Measurements from ENCODE around the gene NCOR1.

The NCOR1 gene

DNA sequence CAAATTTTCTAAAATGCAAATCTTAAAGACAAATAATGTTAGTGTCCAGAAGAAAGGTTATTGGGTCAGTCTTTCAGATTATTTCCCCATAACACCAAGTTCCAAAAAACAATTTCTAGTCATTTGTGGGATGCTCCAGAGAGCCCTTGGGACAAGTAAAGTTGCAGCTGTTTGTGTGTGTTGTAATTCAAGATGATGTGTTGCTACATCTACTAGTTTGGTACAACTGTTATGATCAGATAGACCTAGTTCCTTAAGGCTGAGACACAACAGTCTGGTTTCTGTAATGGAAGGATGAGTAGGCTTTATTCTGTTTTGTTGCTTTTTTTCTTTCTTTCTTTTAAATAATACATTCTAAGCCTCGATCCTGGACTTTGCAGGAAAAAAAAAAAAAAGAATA is 43.6 kb upstream of the NCOR1 start:
- H2AK5ac ChIP-seq (ENCODE audit: low read depth, low read length): no peak overlapping the region
- no CpG with 5 or more reads among the region's 1 CpG for WGBS, 2 donors (ENCODE audit: extremely low coverage in 2 of 2, insufficient read length in 2 of 2, insufficient replicate concordance in 1 of 2)
- H3K4ac ChIP-seq (ENCODE audit: low read length): no peak overlapping the region
- H3K18ac ChIP-seq (ENCODE audit: low read length): no peak overlapping the region
- no peak overlapping the region for H3K23ac ChIP-seq (ENCODE audit: low read depth, low read length, poor library complexity)
- no peak overlapping the region for H3K4me2 ChIP-seq (ENCODE audit: insufficient read depth, low read length, poor library complexity, severe bottlenecking)
- H2BK15ac ChIP-seq (ENCODE audit: low read length): no peak overlapping the region
- H3K9me3 ChIP-seq (replicated peaks in 1 of 2; ENCODE audit: control insufficient read depth in 2 of 2, insufficient read depth in 1 of 2, low read depth in 1 of 2, low read length in 2 of 2): peaks cover 0 to 6% of the 10 kb centered on the region in 2 donors
- H3K9ac ChIP-seq (ENCODE audit: low read depth, low read length, poor library complexity): no peak overlapping the region
- H2BK5ac ChIP-seq (ENCODE audit: low read length): no peak overlapping the region
- peaks cover 0 to 15% of the 10 kb centered on the region in 2 donors for H3K4me1 ChIP-seq (ENCODE audit: control insufficient read depth in 2 of 2, insufficient read depth in 1 of 2, low read depth in 1 of 2, low read length in 2 of 2)
- no peak overlapping the region for H3K14ac ChIP-seq (ENCODE audit: low read length)
- no peak for DNase-seq (ENCODE audit: low spot score)
- H2BK12ac ChIP-seq (ENCODE audit: low read length): no peak overlapping the region
- no peak overlapping the region for H2BK120ac ChIP-seq (ENCODE audit: low read depth, low read length)
- no peak overlapping the region for H4K91ac ChIP-seq (ENCODE audit: low read depth, low read length, poor library complexity)
- peaks cover 1% of the 10 kb centered on the region for H3K79me1 ChIP-seq (ENCODE audit: low read depth, low read length)
- no peaks in the 10 kb centered on the region for H3K27me3 ChIP-seq (ENCODE audit: control insufficient read depth in 3 of 3, insufficient read depth in 3 of 3, low read depth in 1 of 3, low read length in 3 of 3)
- no peak overlapping the region for H3K4me3 ChIP-seq (ENCODE audit: low read length in 2 of 2)
- no peak overlapping the region for H2AFZ ChIP-seq (ENCODE audit: low read length)
- peaks cover 2 to 4% of the 10 kb centered on the region in 2 donors for H3K36me3 ChIP-seq (replicated peaks in 1 of 2; ENCODE audit: control insufficient read depth in 2 of 2, insufficient read depth in 2 of 2, low read length in 2 of 2)
- no peak overlapping the region for H3K27ac ChIP-seq (replicated peaks; ENCODE audit: low read length)
- no peak overlapping the region for H4K8ac ChIP-seq (ENCODE audit: low read depth, low read length)

DNA sequence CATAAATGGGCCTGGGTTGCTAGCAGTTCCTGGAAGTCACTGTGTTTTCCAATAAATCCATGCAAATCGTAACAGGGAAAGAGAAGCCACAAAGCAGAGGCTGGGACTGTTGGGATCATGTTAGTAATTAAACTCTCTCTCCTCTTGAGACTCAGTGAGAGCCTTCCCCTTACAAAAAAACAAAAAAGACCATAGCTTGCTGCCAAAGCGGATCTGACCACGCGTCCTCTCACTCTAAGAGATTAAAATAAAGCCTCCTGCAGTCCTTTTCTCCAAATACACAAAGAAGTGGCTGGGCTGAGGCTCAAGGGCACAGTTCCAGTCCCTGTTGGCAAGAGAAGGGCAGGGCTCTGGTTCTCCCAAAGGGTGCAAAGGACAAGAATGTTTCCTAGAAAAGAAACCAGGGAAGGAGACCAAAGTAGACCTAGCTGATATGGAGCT is 40.2 kb upstream of the NCOR1 start:
- H3K9ac ChIP-seq (ENCODE audit: low read depth, low read length, poor library complexity): no peak overlapping the region
- H3K79me1 ChIP-seq (ENCODE audit: low read depth, low read length): peaks cover 1% of the 10 kb centered on the region
- peaks cover 0 to 5% of the 10 kb centered on the region in 2 donors for H3K9me3 ChIP-seq (replicated peaks in 1 of 2; ENCODE audit: control insufficient read depth in 2 of 2, insufficient read depth in 1 of 2, low read depth in 1 of 2, low read length in 2 of 2)
- no peaks in the 10 kb centered on the region for H3K27me3 ChIP-seq (ENCODE audit: control insufficient read depth in 3 of 3, insufficient read depth in 3 of 3, low read depth in 1 of 3, low read length in 3 of 3)
- H3K18ac ChIP-seq (ENCODE audit: low read length): no peak overlapping the region
- no peak overlapping the region for H3K4ac ChIP-seq (ENCODE audit: low read length)
- no peak overlapping the region for H3K23ac ChIP-seq (ENCODE audit: low read depth, low read length, poor library complexity)
- peaks cover under 1 to 3% of the 10 kb centered on the region in 2 donors for H3K36me3 ChIP-seq (replicated peaks in 1 of 2; ENCODE audit: control insufficient read depth in 2 of 2, insufficient read depth in 2 of 2, low read length in 2 of 2)
- WGBS, 2 donors (ENCODE audit: extremely low coverage in 2 of 2, insufficient read length in 2 of 2, insufficient replicate concordance in 1 of 2): no CpG with 5 or more reads among the region's 4 CpGs
- peaks cover 0 to 15% of the 10 kb centered on the region in 2 donors for H3K4me1 ChIP-seq (ENCODE audit: control insufficient read depth in 2 of 2, insufficient read depth in 1 of 2, low read depth in 1 of 2, low read length in 2 of 2)
- no peak overlapping the region for H2BK12ac ChIP-seq (ENCODE audit: low read length)
- peak; percentile 15 for DNase-seq (ENCODE audit: low spot score)
- H2BK5ac ChIP-seq (ENCODE audit: low read length): no peak overlapping the region
- H3K4me2 ChIP-seq (ENCODE audit: insufficient read depth, low read length, poor library complexity, severe bottlenecking): no peak overlapping the region
- H4K8ac ChIP-seq (ENCODE audit: low read depth, low read length): no peak overlapping the region
- H3K27ac ChIP-seq (replicated peaks; ENCODE audit: low read length): no peak overlapping the region
- peak overlapping the region; percentile 74 for H2AFZ ChIP-seq (ENCODE audit: low read length)
- H2BK120ac ChIP-seq (ENCODE audit: low read depth, low read length): no peak overlapping the region
- no peak overlapping the region for H2BK15ac ChIP-seq (ENCODE audit: low read length)
- no peak overlapping the region for H3K4me3 ChIP-seq (ENCODE audit: low read length in 2 of 2)
- H3K14ac ChIP-seq (ENCODE audit: low read length): no peak overlapping the region
- H2AK5ac ChIP-seq (ENCODE audit: low read depth, low read length): no peak overlapping the region
- H4K91ac ChIP-seq (ENCODE audit: low read depth, low read length, poor library complexity): no peak overlapping the region

DNA sequence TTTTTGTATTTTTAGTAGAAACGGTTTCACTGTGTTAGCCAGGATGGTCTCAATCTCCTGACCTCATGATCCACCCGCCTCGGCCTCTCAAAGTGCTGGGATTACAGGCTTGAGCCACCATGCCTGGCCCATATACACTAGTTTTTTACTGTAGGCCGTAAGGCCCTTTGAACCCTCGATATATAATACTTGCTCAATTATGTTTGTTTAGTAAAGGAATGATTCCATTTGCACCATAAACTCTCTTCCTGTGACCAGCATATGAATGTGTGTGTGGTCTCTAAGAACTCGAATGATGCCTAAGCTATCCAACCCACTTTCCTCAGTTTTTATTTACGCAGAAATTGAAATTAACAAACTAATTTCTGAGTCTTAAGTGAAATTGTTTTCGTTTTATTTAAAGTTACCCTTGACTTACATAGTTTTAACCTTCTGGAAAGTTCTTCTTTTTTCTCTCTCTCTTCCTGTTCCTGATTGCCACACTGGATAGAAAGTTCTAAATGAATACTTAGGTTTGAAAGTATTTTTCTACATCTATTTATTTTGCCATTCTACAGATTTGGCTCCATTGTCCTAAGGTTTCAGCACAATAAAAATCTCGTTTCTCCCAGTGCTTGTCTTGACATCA is 39.6 kb upstream of the NCOR1 start:
- H3K23ac ChIP-seq (ENCODE audit: low read depth, low read length, poor library complexity): no peak overlapping the region

DNA sequence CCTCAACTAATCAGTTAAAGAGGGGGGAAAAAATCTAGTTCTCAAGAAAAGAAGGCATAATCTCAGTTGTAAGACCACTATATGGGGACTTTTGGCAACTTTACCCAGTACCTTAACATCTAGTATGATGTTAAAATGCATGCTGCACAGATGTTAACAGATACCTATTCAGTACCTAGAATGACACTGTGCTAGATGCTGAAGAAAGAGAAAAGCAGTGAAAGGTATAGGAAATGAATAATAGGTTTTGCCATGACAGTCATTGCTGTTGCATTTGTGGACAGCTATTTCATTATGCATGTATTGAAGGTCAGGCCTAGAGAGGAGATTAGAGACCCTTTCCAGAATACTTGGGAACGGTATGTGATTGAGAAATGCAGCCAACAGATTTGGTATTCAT is 36.2 kb upstream of the NCOR1 start:
- no CpG with 5 or more reads among the region's 1 CpG for WGBS, 2 donors (ENCODE audit: extremely low coverage in 2 of 2, insufficient read length in 2 of 2, insufficient replicate concordance in 1 of 2)
- H2BK5ac ChIP-seq (ENCODE audit: low read length): no peak overlapping the region
- no peak overlapping the region for H3K23ac ChIP-seq (ENCODE audit: low read depth, low read length, poor library complexity)
- H2AK5ac ChIP-seq (ENCODE audit: low read depth, low read length): no peak overlapping the region
- H3K9ac ChIP-seq (ENCODE audit: low read depth, low read length, poor library complexity): no peak overlapping the region
- no peaks in the 10 kb centered on the region for H3K27me3 ChIP-seq (ENCODE audit: control insufficient read depth in 3 of 3, insufficient read depth in 3 of 3, low read depth in 1 of 3, low read length in 3 of 3)
- H3K4me2 ChIP-seq (ENCODE audit: insufficient read depth, low read length, poor library complexity, severe bottlenecking): no peak overlapping the region
- peaks cover 0 to 4% of the 10 kb centered on the region in 2 donors for H3K36me3 ChIP-seq (replicated peaks in 1 of 2; ENCODE audit: control insufficient read depth in 2 of 2, insufficient read depth in 2 of 2, low read length in 2 of 2)
- no peak overlapping the region for H3K4ac ChIP-seq (ENCODE audit: low read length)
- no peak for DNase-seq (ENCODE audit: low spot score)
- H2AFZ ChIP-seq (ENCODE audit: low read length): no peak overlapping the region
- H3K4me3 ChIP-seq (ENCODE audit: low read length in 2 of 2): no peak overlapping the region
- no peak overlapping the region for H3K27ac ChIP-seq (replicated peaks; ENCODE audit: low read length)
- no peak overlapping the region for H4K8ac ChIP-seq (ENCODE audit: low read depth, low read length)
- no peaks in the 10 kb centered on the region for H3K9me3 ChIP-seq (replicated peaks in 1 of 2; ENCODE audit: control insufficient read depth in 2 of 2, insufficient read depth in 1 of 2, low read depth in 1 of 2, low read length in 2 of 2)
- no peak overlapping the region for H2BK15ac ChIP-seq (ENCODE audit: low read length)
- no peak overlapping the region for H2BK120ac ChIP-seq (ENCODE audit: low read depth, low read length)
- no peak overlapping the region for H3K14ac ChIP-seq (ENCODE audit: low read length)
- no peak overlapping the region for H3K18ac ChIP-seq (ENCODE audit: low read length)
- H3K79me1 ChIP-seq (ENCODE audit: low read depth, low read length): no peaks in the 10 kb centered on the region
- H2BK12ac ChIP-seq (ENCODE audit: low read length): no peak overlapping the region
- peaks cover 0 to 15% of the 10 kb centered on the region in 2 donors for H3K4me1 ChIP-seq (ENCODE audit: control insufficient read depth in 2 of 2, insufficient read depth in 1 of 2, low read depth in 1 of 2, low read length in 2 of 2)
- no peak overlapping the region for H4K91ac ChIP-seq (ENCODE audit: low read depth, low read length, poor library complexity)

More for the DNA sequence above, 39.6 kb upstream of the NCOR1 start:
- Histone ChIP-seq H3K9ac (ENCODE audit: low read depth, low read length, poor library complexity) (no peak overlapping the region), H3K36me3 (replicated peaks in 1 of 2; ENCODE audit: control insufficient read depth in 2 of 2, insufficient read depth in 2 of 2, low read length in 2 of 2) (no peaks in the 10 kb centered on the region), H3K4me2 (ENCODE audit: insufficient read depth, low read length, poor library complexity, severe bottlenecking) (no peak overlapping the region), H3K27ac (replicated peaks; ENCODE audit: low read length) (no peak overlapping the region), H2BK12ac (ENCODE audit: low read length) (no peak overlapping the region), H3K9me3 (replicated peaks in 1 of 2; ENCODE audit: control insufficient read depth in 2 of 2, insufficient read depth in 1 of 2, low read depth in 1 of 2, low read length in 2 of 2) (no peaks in the 10 kb centered on the region), H3K18ac (ENCODE audit: low read length) (no peak overlapping the region), H3K27me3 (ENCODE audit: control insufficient read depth in 3 of 3, insufficient read depth in 3 of 3, low read depth in 1 of 3, low read length in 3 of 3) (no peaks in the 10 kb centered on the region), H2AFZ (ENCODE audit: low read length) (peak overlapping the region; percentile 74), H3K14ac (ENCODE audit: low read length) (no peak overlapping the region), H2BK120ac (ENCODE audit: low read depth, low read length) (no peak overlapping the region), H3K4me1 (ENCODE audit: control insufficient read depth in 2 of 2, insufficient read depth in 1 of 2, low read depth in 1 of 2, low read length in 2 of 2) (peaks cover 0 to 15% of the 10 kb centered on the region in 2 donors), H4K91ac (ENCODE audit: low read depth, low read length, poor library complexity) (no peak overlapping the region), H2AK5ac (ENCODE audit: low read depth, low read length) (no peak overlapping the region), H2BK15ac (ENCODE audit: low read length) (no peak overlapping the region), H2BK5ac (ENCODE audit: low read length) (no peak overlapping the region), H3K79me1 (ENCODE audit: low read depth, low read length) (peaks cover under 1% of the 10 kb centered on the region), H4K8ac (ENCODE audit: low read depth, low read length) (no peak overlapping the region), H3K4me3 (ENCODE audit: low read length in 2 of 2) (no peak overlapping the region), H3K4ac (ENCODE audit: low read length) (no peak overlapping the region)
- no peak for DNase-seq (ENCODE audit: low spot score)
- WGBS, 2 donors (ENCODE audit: extremely low coverage in 2 of 2, insufficient read length in 2 of 2, insufficient replicate concordance in 1 of 2): no CpG with 5 or more reads among the region's 9 CpGs
